Suppressor macrophage treated with lipopolysaccharide for 1 hour (primary cell): ENCODE results near the gene CD300A.
"Not testable (repeated sequence)": the region's sequence is repeated elsewhere in the genome, so short reads cannot be mapped to it uniquely, and the experiment has no call there.

Source experiments
- DNase-seq, 3 donors: peaks; one replicate each; pipeline ENCODE4 v3.0.0-alpha.2; 2020 to 2022

The CD300A gene

GRCh38 chr17:74485022-74485743, 18.7 kb downstream of the CD300A start:
- DNase-seq = no peak

GRCh38 chr17:74485841-74486240, 19.4 kb downstream of the CD300A start:
- DNase-seq = no peak

DNA sequence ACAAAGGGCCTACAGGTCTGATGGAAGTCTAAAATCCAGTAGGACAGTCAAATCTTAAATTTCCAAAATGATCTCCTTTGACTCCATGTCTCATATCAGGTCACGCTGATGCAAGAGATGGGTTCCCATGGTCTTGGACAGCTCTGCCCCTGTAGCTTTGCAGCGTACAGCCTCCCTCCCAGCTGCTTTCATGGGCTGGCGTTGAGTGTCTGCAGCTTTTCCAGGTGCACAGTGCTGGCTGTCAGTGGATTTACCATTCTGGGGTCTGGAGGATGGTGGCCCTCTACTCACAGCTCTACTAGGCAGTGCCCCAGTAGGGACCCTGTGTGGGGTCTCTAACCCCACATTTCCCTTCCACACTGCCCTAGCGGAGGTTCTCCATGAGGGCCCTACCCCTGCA, 21.8 kb downstream of the CD300A start:
- DNase-seq = not testable (repeated sequence)

DNA sequence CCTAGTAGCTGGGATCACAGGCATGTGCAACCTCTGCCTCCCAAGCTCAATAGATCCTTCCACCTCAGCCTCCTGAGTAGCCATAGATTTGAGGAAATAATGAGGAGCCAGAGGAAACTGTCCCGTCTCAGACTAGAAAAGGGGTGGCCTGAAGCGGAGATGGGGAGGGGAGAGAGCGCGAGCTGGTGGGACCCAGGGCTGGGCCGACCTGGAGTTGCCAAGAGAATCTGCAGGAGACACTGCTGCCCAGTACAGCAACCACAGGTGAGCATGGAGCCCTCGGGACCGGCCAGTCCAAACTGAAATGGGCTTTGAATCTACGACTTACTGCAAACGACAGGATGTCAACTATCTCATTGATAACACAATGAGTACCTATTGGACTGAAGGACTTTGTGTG, 24.3 kb downstream of the CD300A start:
- DNase-seq = no peak

DNA sequence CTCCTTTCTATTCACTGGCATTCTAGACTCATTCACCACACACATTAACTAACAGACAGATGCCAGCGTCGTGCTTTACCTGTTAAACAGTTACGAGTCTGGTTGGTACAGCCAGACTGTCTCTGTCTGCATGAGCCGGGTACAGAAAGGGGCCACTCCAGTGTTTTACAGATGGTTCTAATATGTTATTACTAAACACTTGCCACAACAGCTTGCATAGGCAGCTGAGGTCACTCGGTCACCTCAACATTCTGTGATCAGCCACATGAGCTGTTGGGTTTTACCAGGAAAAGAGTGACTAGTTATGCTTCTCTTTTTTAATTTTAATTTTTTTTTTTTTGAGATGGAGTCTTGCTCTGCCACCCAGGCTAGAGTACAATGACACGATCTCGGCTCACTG, 25.2 kb downstream of the CD300A start:
- peak; percentile 80 to 94 (median 92) for DNase-seq

GRCh38 chr17:74493331-74493833, 26.9 kb downstream of the CD300A start:
- DNase-seq = peak; percentile 84 to 87 (median 86)

GRCh38 chr17:74497471-74497870, 31.0 kb downstream of the CD300A start:
- peak; percentile 52 to 57 (median 54) for DNase-seq

- DNase-seq = no peak
These were observed 33.6 kb downstream of the CD300A start for GRCh38 chr17:74499992-74500391.

DNA sequence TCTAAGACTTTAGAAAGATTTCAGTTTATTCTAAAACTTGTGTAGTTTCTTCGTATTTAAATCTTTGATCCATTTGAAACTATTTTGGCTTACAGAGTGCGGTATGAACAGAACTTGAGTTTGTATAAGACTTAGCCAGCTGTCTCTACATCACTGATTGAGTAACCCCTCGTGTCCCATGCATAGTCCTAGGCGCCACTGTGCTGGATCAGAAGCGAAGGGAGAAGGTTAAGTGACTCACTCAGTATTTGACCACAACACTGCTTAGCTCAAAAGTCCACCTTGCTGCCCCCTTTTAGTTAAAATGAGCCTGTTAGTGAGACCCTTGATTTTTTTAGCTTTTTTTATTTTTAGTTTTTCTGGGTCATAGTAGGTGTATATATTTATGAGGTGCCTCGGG, 36.4 kb downstream of the CD300A start:
- peak; percentile 62 to 75 (median 62) for DNase-seq

GRCh38 chr17:74503949-74504348, 37.5 kb downstream of the CD300A start:
- DNase-seq = not testable (repeated sequence)

- DNase-seq = peak in 2 of 3 donors; percentile 53 to 66
These were observed 41.7 kb downstream of the CD300A start for GRCh38 chr17:74508156-74508555.

- DNase-seq = peak; percentile 54 to 66 (median 64)
These were observed 45.6 kb downstream of the CD300A start for GRCh38 chr17:74512036-74512435.

DNA sequence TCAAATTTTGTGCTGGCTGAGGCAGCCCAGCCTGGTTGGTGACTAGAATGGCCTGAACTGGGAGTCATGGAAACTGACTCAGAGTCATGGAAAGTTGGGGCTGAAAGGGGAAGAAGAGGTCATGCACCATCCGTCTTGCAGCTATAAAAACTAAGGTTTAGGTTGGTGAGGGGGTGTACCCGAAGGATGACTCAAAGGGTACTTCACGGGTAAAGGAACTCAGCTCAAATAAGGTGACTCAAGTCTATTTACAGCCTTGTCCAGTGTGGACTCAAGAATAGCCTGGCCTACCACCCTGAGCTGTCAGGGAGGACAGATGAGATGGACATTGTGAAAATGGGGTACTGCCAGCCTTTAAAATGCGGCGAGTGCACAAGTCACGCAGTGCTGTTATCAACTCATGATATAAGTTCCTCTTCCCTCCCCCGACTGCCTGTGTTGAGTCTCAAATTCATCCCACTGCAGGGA, 46.2 kb downstream of the CD300A start:
- DNase-seq = peak; percentile 94 to 99 (median 97)

- DNase-seq = peak; percentile 50 to 68 (median 59)
These were observed 47.7 kb downstream of the CD300A start for GRCh38 chr17:74513987-74514631.

DNA sequence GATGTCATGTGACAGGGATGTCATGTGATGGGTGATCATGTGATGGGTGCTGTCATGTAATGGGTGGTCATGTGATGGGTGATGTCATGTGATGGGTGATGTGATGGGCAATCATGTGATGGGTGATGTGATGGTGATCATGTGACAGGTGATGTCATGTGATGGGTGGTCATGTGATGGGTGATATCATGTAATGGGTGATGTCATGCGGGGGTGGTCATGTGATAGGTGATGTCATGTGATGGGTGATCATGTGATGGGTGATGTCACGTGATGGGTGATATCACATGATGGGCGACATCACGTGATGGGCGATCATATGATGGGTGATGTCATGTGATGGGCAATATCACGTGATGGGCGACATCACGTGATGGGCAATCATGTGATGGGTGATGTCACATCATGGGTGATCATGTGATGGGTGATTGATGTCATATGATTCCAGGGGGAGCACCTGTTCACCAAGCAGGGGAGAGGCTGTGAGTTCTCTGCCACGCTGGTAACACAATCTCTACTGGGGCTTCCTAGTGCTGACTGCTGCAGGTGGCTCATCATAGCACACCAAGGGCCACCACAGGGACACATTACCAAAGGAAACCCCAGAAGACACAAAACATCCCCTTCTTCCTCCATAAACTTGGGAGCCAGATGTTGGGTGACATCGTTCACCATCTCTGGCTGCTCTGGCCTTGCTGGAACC, 48.3 kb downstream of the CD300A start:
- peak; percentile 35 to 69 (median 57) for DNase-seq

DNA sequence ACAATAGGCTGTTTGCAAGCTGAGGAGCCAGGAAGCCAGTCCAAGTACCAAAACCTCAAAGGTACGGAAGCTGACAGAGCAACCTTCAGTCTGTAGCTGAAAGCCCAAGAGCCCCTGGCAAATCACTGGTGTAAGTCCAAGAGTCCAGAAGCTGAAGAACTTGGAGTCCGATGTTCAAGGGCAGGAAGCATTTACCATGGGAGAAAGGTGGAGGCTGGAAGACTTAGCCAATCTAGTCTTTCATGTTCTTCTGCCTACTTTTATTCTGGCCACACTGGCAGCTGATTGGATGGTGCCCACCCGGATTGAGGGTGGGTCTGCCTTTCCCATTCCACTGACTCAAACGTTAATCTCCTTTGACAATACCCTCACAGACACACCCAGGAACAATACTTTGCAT, 49.5 kb downstream of the CD300A start:
- no peak for DNase-seq

DNA sequence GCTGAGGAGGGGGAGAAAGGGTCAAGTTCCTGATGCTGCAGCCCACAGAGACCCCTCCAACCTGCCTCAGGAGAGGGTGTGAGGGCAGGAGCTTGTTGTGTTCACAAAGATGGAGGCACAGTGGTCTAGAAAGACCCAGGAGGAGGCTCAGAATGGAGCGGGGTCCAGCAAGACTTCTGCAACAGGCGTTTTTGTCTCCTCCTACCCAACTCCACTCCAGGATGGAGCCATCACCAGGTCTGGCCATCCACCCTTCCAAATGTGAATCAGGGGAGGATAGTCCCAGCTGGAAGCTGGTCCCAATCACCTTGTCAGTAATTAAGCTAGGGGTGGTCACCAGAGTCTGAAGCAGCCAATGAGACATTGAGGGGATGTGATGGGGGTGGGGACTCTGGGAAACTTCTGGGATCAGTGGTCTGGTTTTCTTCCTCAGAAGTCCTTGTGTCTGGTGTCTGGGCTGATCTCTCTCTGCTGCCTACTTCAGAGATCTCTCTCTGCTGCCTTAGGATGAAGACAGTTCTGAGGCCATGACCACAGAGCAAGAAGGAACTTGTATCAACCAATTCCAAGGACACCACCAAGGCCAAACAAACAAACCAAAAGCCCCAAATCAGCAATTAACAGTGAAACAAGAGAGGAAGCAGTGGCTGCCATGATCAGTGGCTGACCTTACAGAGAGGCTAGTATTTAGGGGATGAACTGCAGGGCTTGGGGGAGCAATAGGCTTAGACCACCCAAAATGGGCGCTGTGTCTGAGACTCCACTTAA, 50.3 kb downstream of the CD300A start:
- peak in 2 of 3 donors; percentile 24 to 39 for DNase-seq

DNA sequence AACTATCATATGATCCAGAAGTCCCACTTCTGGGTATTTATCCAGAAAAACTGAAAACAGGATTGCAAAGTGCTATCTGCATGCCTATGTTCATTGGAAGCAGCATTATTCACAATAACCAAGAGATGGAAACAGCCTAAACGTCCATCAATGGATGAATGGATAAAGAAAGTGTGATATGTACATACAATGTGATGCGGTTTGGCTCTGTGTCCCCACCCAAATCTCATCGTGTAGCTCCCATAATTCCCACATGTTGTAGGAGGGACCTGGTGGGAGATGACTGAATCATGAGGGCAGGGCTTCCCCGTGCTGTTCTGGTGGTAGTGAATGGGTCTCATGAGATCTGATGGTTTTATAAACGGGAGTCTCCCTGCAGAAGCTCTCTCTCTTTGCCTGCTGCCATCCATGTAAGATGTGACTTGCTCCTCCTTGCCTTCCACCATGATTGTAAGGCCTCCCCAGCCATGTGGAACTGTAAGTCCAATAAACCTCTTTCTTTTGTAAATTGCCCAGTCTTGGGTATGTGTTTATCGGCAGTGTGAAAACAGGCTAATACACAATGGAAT, 52.1 kb downstream of the CD300A start:
- DNase-seq = not testable (repeated sequence)

DNA sequence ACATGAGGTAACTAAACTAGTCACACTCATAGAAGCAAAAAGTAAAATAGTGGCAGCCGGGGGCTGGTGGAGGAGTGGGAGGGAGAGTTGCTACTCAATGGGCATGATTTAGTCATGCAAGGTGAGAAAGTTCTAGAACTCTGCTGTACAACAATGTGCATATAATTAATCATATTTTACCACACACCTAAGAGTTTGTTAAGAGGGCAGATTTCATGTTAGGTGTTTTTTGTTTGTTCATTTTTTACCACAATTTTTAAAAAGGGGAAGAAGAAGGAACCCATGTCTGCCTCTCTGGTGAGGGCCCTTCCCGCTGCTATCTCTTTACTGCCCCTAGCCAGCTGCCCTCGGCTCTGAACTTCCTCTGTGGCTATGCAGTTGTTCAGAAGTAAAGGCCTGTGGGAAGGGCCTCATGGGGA, 53.6 kb downstream of the CD300A start:
- peak; percentile 65 to 75 (median 66) for DNase-seq

- DNase-seq = peak; percentile 94 to 99 (median 97)
These were observed 54.5 kb downstream of the CD300A start for GRCh38 chr17:74520790-74521480.

GRCh38 chr17:74521701-74522201, 55.3 kb downstream of the CD300A start:
- DNase-seq = peak; percentile 84 to 88 (median 87)
